Measurements from ENCODE around the gene ANKHD1. TPM values are rescaled to one million over a fixed set of nuclear protein-coding genes. Genes with fewer than 3 reads are reported as not detected.
A peak's percentile ranks its signal among the peaks of the same experiment; 100 is the strongest.

The ANKHD1 gene
- total RNA-seq, 1 experiment from 2014 or later, result 140 TPM

GRCh38 chr5:140563596-140563995 is 162.0 kb downstream of the ANKHD1 start:
- Histone ChIP-seq H3K4me1 (ENCODE audit: control insufficient read depth, insufficient read depth, low read length) (peaks cover 22% of the 10 kb centered on the region), H3K27ac (ENCODE audit: low read length) (peak overlapping the region; percentile 99), H3K27me3 (ENCODE audit: control insufficient read depth, insufficient read depth, low read length) (no peaks in the 10 kb centered on the region), H3K36me3 (ENCODE audit: control insufficient read depth, insufficient read depth, low read length) (peaks cover 9% of the 10 kb centered on the region), H3K4me3 (ENCODE audit: low read depth in 2 of 2, low read length in 2 of 2) (peak overlapping the region; percentile 89 to 98), H3K9me3 (ENCODE audit: control insufficient read depth, insufficient read depth, low read depth, low read length) (no peaks in the 10 kb centered on the region)
- CTCF ChIA-PET, result interaction anchor here (0.6 kb wide), 3 partner anchors 9 to 147 kb away, joined by 3 to 5 read pairs (median 3); no protein-coding TSS in a partner anchor
- BruUV-seq (replicated peaks), result TSS peak; percentile 85
- POLR2A ChIA-PET, result interaction anchor here (0.6 kb wide), 2 partner anchors 11 to 155 kb away, joined by 4 read pairs; no protein-coding TSS in a partner anchor
- DNase-seq (ENCODE audit: low read depth, low spot score), result no peak
- in situ Hi-C loops (cut with HindIII; ENCODE audit: low pct_unique_long_range_greater_than_20kb, low sequenced_read_pairs), result no loop called here
- TF ChIP-seq REST (IDR thresholded peaks at IDR 0.05; ENCODE audit: insufficient read depth in 1 of 2, low read depth in 2 of 2, low read length in 1 of 2), result no peak
- TF ChIP-seq, protein P1, sequence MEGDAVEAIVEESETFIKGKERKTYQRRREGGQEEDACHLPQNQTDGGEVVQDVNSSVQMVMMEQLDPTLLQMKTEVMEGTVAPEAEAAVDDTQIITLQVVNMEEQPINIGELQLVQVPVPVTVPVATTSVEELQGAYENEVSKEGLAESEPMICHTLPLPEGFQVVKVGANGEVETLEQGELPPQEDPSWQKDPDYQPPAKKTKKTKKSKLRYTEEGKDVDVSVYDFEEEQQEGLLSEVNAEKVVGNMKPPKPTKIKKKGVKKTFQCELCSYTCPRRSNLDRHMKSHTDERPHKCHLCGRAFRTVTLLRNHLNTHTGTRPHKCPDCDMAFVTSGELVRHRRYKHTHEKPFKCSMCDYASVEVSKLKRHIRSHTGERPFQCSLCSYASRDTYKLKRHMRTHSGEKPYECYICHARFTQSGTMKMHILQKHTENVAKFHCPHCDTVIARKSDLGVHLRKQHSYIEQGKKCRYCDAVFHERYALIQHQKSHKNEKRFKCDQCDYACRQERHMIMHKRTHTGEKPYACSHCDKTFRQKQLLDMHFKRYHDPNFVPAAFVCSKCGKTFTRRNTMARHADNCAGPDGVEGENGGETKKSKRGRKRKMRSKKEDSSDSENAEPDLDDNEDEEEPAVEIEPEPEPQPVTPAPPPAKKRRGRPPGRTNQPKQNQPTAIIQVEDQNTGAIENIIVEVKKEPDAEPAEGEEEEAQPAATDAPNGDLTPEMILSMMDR (IDR thresholded peaks at IDR 0.05), result no peak
- TF ChIP-seq TCF7L2 (IDR thresholded peaks at IDR 0.05; ENCODE audit: low read depth, low read length), result no peak
- TF ChIP-seq SIN3A (IDR thresholded peaks at IDR 0.05; ENCODE audit: borderline replicate concordance, insufficient read depth, low read depth, low read length), result no peak
- TF ChIP-seq POLR2AphosphoS5 (IDR thresholded peaks at IDR 0.05; ENCODE audit: low read depth, low read length), result no peak
- intact Hi-C loops (cut with micrococcal nuclease; ENCODE audit: unreplicated experiment), result loop anchor here (5.0 kb wide), 1 partner anchor 74 kb away; the partner anchor contains the start of gene TMCO6
- ATAC-seq, result no peak

GRCh38 chr5:140564196-140565023 is 162.8 kb downstream of the ANKHD1 start, which contains the start of the genes APBB3 and SLC35A4:
Gene APBB3 (minus strand): TSS chr5:140564598. CDS start chr5:140564245, 353 bp downstream.
Gene SLC35A4 (plus strand): TSS chr5:140564828. CDS start chr5:140567170, 2,342 bp downstream.
- no TSS peak for BruUV-seq (replicated peaks)
- DNase-seq (ENCODE audit: low read depth, low spot score), result peak; percentile 94
- peaks cover 9% of the 10 kb centered on the region for H3K36me3 ChIP-seq (ENCODE audit: control insufficient read depth, insufficient read depth, low read length)
- in situ Hi-C loops (cut with HindIII; ENCODE audit: low pct_unique_long_range_greater_than_20kb, low sequenced_read_pairs) (no loop called here), intact Hi-C loops (cut with micrococcal nuclease; ENCODE audit: unreplicated experiment) (loop anchor here (5.0 kb wide), 1 partner anchor 73 kb away; the partner anchor contains the start of gene TMCO6)
- H3K27ac ChIP-seq (ENCODE audit: low read length), result peak within 1 kb of the TSS; percentile 99
- ATAC-seq, result peak; percentile 94
- H3K27me3 ChIP-seq (ENCODE audit: control insufficient read depth, insufficient read depth, low read length), result no peaks in the 10 kb centered on the region
- peak; percentile 34; the same call in 1 of the 2 replicates for TF ChIP-seq SIN3A (IDR thresholded peaks at IDR 0.05; ENCODE audit: borderline replicate concordance, insufficient read depth, low read depth, low read length)
- peak; percentile 39; the same call in 1 of the 2 replicates for TF ChIP-seq TCF7L2 (IDR thresholded peaks at IDR 0.05; ENCODE audit: low read depth, low read length)
- peak; percentile 93 for TF ChIP-seq POLR2AphosphoS5 (IDR thresholded peaks at IDR 0.05; ENCODE audit: low read depth, low read length)
- TF ChIP-seq, protein P1 (IDR thresholded peaks at IDR 0.05), result no peak
- H3K4me1 ChIP-seq (ENCODE audit: control insufficient read depth, insufficient read depth, low read length), result peaks cover 22% of the 10 kb centered on the region
- H3K9me3 ChIP-seq (ENCODE audit: control insufficient read depth, insufficient read depth, low read depth, low read length), result no peaks in the 10 kb centered on the region
- CTCF ChIA-PET, result interaction anchor here (0.6 kb wide), 3 partner anchors 10 to 146 kb away, joined by 3 to 5 read pairs (median 3); no protein-coding TSS in a partner anchor
- POLR2A ChIA-PET, result interaction anchor here (0.6 kb wide), 3 partner anchors 11 to 157 kb away, joined by 4 to 5 read pairs (median 4); no protein-coding TSS in a partner anchor
- H3K4me3 ChIP-seq (ENCODE audit: low read depth in 2 of 2, low read length in 2 of 2), result peak within 1 kb of the TSS; percentile 89 to 98
